H9 (cell line): ENCODE measurements around the gene P2RY12. TPM values are rescaled to one million over a fixed set of nuclear protein-coding genes. Genes with fewer than 3 reads are reported as not detected.

ENCODE experiments used
- DNase-seq: peaks from one replicate; pipeline ENCODE4 v3.0.0-alpha.2; 2017
- H2AFZ ChIP-seq: one replicate; pipeline ENCODE4 v1.6.1; 2013; ENCODE audit warnings: mild to moderate bottlenecking, low read length, control low read depth, moderate library complexity
- H2AK5ac ChIP-seq: 2 replicates; pipeline ENCODE4 v1.6.1; 2013; ENCODE audit warnings: low read length, control low read depth, mixed read lengths; ENCODE audit not compliant: insufficient read length
- H2BK120ac ChIP-seq: one replicate; pipeline ENCODE4 v1.6.1; 2013; ENCODE audit warnings: low read depth, mild to moderate bottlenecking, low read length, control low read depth, inconsistent platforms; ENCODE audit not compliant: poor library complexity, severe bottlenecking
- H2BK12ac ChIP-seq: 2 replicates; pipeline ENCODE4 v1.6.1; 2013; ENCODE audit warnings: low read length, control low read depth, mixed read lengths, low read depth; ENCODE audit not compliant: insufficient read length
- H2BK15ac ChIP-seq: 2 replicates; pipeline ENCODE4 v1.6.1; 2013; ENCODE audit warnings: low read depth, low read length, control low read depth
- H2BK20ac ChIP-seq: one replicate; pipeline ENCODE4 v1.6.1; 2013; ENCODE audit warnings: low read depth, mild to moderate bottlenecking, low read length, control low read depth, inconsistent platforms; ENCODE audit not compliant: poor library complexity, severe bottlenecking
- H2BK5ac ChIP-seq: 2 replicates; pipeline ENCODE4 v1.6.1; 2013; ENCODE audit warnings: low read length, control low read depth, mixed read lengths; ENCODE audit not compliant: insufficient read length
- H3K14ac ChIP-seq: 2 replicates; pipeline ENCODE4 v1.6.1; 2013; ENCODE audit warnings: low read length, control low read depth; ENCODE audit not compliant: insufficient read depth
- H3K18ac ChIP-seq: 2 replicates; pipeline ENCODE4 v1.6.1; 2013; ENCODE audit warnings: low read depth, mild to moderate bottlenecking, mixed read lengths, low read length, control low read depth; ENCODE audit not compliant: insufficient read length
- H3K23ac ChIP-seq: 2 replicates; pipeline ENCODE4 v1.6.1; 2013; ENCODE audit warnings: low read length, control low read depth, mixed read lengths, low read depth; ENCODE audit not compliant: insufficient read length
- H3K23me2 ChIP-seq: 2 replicates; pipeline ENCODE4 v1.6.1; 2013; ENCODE audit warnings: low read depth, mild to moderate bottlenecking, mixed read lengths, low read length, control low read depth; ENCODE audit not compliant: insufficient read length, poor library complexity, severe bottlenecking
- H3K27ac ChIP-seq: 2 replicates; pipeline ENCODE4 v1.5.1; 2013; ENCODE audit warnings: low read length, control low read depth, mixed read lengths, low read depth; ENCODE audit not compliant: insufficient read length
- H3K27me3 ChIP-seq: 2 replicates; pipeline ENCODE4 v1.6.1; 2013; ENCODE audit warnings: low read length, control low read depth, inconsistent platforms; ENCODE audit not compliant: insufficient read depth
- H3K4ac ChIP-seq: 2 replicates; pipeline ENCODE4 v1.6.1; 2013; ENCODE audit warnings: low read depth, mild to moderate bottlenecking, control low read depth, inconsistent platforms, low read length, moderate library complexity
- H3K4me1 ChIP-seq: 2 replicates; pipeline ENCODE4 v1.6.1; 2013; ENCODE audit warnings: low read length, control low read depth, inconsistent platforms; ENCODE audit not compliant: insufficient read depth
- H3K4me2 ChIP-seq: 2 replicates; pipeline ENCODE4 v1.6.1; 2013; ENCODE audit warnings: low read length, control low read depth, mixed read lengths; ENCODE audit not compliant: insufficient read length, insufficient read depth
- H3K56ac ChIP-seq: 2 replicates; pipeline ENCODE4 v1.6.1; 2013; ENCODE audit warnings: low read depth, mild to moderate bottlenecking, mixed read lengths, low read length, control low read depth; ENCODE audit not compliant: insufficient read length
- H3K79me1 ChIP-seq: 2 replicates; pipeline ENCODE4 v1.6.1; 2013; ENCODE audit warnings: low read depth, mild to moderate bottlenecking, moderate library complexity, low read length, control low read depth, inconsistent platforms; ENCODE audit not compliant: insufficient read depth, poor library complexity, severe bottlenecking
- H3K79me2 ChIP-seq: 2 replicates; pipeline ENCODE4 v1.6.1; 2013; ENCODE audit warnings: low read length, control low read depth, inconsistent platforms; ENCODE audit not compliant: insufficient read depth
- H3K9ac ChIP-seq: 2 replicates; pipeline ENCODE4 v1.6.1; 2013; ENCODE audit warnings: low read length, control low read depth, mixed read lengths; ENCODE audit not compliant: insufficient read length; ENCODE audit errors: extremely low read depth
- H3K9me3 ChIP-seq: one replicate; pipeline ENCODE4 v1.6.1; 2013; ENCODE audit warnings: low read depth, low read length, inconsistent platforms; ENCODE audit not compliant: control insufficient read depth
- H3T11ph ChIP-seq: one replicate; pipeline ENCODE4 v1.6.1; 2013; ENCODE audit warnings: mild to moderate bottlenecking, low read length, control low read depth, inconsistent platforms
- H4K20me1 ChIP-seq: one replicate; pipeline ENCODE4 v1.6.1; 2013; ENCODE audit not compliant: control insufficient read depth, insufficient read length, insufficient read depth
- H4K5ac ChIP-seq: 2 replicates; pipeline ENCODE4 v1.6.1; 2013; ENCODE audit warnings: low read depth, mild to moderate bottlenecking, mixed read lengths, low read length, control low read depth; ENCODE audit not compliant: insufficient read length
- H4K8ac ChIP-seq: replicated peaks from 2 replicates; pipeline ENCODE4 v1.6.1; 2013; ENCODE audit warnings: low read length, control low read depth, mixed read lengths, low read depth; ENCODE audit not compliant: insufficient read length
- H4K91ac ChIP-seq: 2 replicates; pipeline ENCODE4 v1.6.1; 2013; ENCODE audit warnings: low read depth, mild to moderate bottlenecking, moderate library complexity, mixed read lengths, low read length, control low read depth; ENCODE audit not compliant: insufficient read length
- H3K27ac Mint-ChIP-seq, 3 experiments: 2 replicates in 2 of 3; 3 replicates in 1 of 3; pipeline ENCODE4 v1.8.0; 2020 to 2021; ENCODE audit warnings: mixed read lengths in 3 of 3, mild to moderate bottlenecking in 1 of 3, moderate library complexity in 1 of 3
- H3K27me3 Mint-ChIP-seq: 2 replicates; pipeline ENCODE4 v1.8.0; 2021; ENCODE audit warnings: low read depth, mild to moderate bottlenecking, moderate library complexity, mixed read lengths
- H3K36me3 Mint-ChIP-seq, 3 experiments: 2 replicates in 2 of 3; 3 replicates in 1 of 3; pipeline ENCODE4 v1.8.0; 2020 to 2021; ENCODE audit warnings: low read depth in 3 of 3, mixed read lengths in 3 of 3; ENCODE audit not compliant: insufficient read depth in 1 of 3
- H3K4me1 Mint-ChIP-seq, 2 experiments: 2 replicates each; pipeline ENCODE4 v1.8.0; 2020; ENCODE audit warnings: mixed read lengths in 2 of 2
- H3K4me3 Mint-ChIP-seq, 2 experiments: 2 replicates in 1 of 2; 3 replicates in 1 of 2; pipeline ENCODE4 v1.8.0; 2020 to 2021; ENCODE audit warnings: mild to moderate bottlenecking in 2 of 2, mixed read lengths in 2 of 2, moderate library complexity in 1 of 2
- H3K9me3 Mint-ChIP-seq, 2 experiments: 2 replicates in 1 of 2; 3 replicates in 1 of 2; pipeline ENCODE4 v1.8.0; 2020; ENCODE audit warnings: mild to moderate bottlenecking in 2 of 2, mixed read lengths in 2 of 2, moderate library complexity in 1 of 2
- total RNA-seq: library from RNA; stranded (reverse); gene quantifications from 2 replicates; pipeline ENCODE4 v1.2.1, GENCODE V29; 2021
- TF ChIP-seq, protein P1 (sequence below): fragments of 200-600 bp; sonication (generic); conservative IDR thresholded peaks from 3 replicates; pipeline ENCODE4 v1.8.0; 2021; ENCODE audit warnings: antibody characterized with exemption, mild to moderate bottlenecking

Gene P2RY12
- total RNA-seq, 1 experiment from 2014 or later: not detected

DNA sequence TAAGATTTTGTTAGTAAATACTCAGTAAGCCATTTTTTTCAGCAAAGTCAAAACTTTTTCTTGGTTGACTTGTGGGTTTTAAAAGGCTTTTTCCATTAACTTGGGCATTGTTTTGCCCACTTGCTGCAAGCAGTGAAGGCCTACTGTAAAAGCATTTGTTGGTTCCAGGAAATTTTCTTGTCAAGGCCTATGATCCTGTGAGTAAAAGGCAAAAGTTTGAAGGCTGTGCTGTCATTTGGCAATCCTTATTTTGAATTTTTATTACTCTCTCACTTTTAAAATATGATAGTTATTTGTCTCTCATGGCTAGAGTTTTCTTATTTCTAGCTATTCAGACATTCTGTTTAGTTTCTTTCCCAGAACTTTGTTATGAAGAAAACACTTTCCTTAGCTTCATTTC, 13.0 kb downstream of the P2RY12 start:
- Histone ChIP-seq H3K18ac (no peak overlapping the region), H3T11ph (no peak overlapping the region), H2BK20ac (no peak overlapping the region), H3K4ac (no peak overlapping the region), H2AFZ (no peak overlapping the region), H2BK12ac (no peak overlapping the region), H2AK5ac (no peak overlapping the region), H3K79me1 (no peaks in the 10 kb centered on the region), H2BK15ac (no peak overlapping the region), H4K20me1 (no peaks in the 10 kb centered on the region), H3K14ac (no peak overlapping the region), H3K9ac (no peak overlapping the region), H3K23me2 (no peaks in the 10 kb centered on the region), H4K5ac (no peak overlapping the region), H3K4me2 (no peak overlapping the region), H4K91ac (no peak overlapping the region), H3K27ac (no peak overlapping the region), H4K8ac (no peak overlapping the region), H2BK120ac (no peak overlapping the region), H3K27me3 (no peaks in the 10 kb centered on the region), H2BK5ac (no peak overlapping the region), H3K79me2 (no peaks in the 10 kb centered on the region), H3K9me3 (no peaks in the 10 kb centered on the region), H3K23ac (no peak overlapping the region), H3K4me1 (no peaks in the 10 kb centered on the region), H3K56ac (no peak overlapping the region)
- Mint-ChIP-seq H3K27me3 (no peaks in the 10 kb centered on the region), H3K9me3 (no peaks in the 10 kb centered on the region), H3K4me3 (no peak overlapping the region), H3K4me1 (peaks cover 2 to 8% of the 10 kb centered on the region in 2 experiments; a peak in 3 of 4 replicates), H3K27ac (no peak overlapping the region), H3K36me3 (no peaks in the 10 kb centered on the region; a peak in 1 of 7 replicates)
- DNase-seq: no peak
- TF ChIP-seq, protein P1, sequence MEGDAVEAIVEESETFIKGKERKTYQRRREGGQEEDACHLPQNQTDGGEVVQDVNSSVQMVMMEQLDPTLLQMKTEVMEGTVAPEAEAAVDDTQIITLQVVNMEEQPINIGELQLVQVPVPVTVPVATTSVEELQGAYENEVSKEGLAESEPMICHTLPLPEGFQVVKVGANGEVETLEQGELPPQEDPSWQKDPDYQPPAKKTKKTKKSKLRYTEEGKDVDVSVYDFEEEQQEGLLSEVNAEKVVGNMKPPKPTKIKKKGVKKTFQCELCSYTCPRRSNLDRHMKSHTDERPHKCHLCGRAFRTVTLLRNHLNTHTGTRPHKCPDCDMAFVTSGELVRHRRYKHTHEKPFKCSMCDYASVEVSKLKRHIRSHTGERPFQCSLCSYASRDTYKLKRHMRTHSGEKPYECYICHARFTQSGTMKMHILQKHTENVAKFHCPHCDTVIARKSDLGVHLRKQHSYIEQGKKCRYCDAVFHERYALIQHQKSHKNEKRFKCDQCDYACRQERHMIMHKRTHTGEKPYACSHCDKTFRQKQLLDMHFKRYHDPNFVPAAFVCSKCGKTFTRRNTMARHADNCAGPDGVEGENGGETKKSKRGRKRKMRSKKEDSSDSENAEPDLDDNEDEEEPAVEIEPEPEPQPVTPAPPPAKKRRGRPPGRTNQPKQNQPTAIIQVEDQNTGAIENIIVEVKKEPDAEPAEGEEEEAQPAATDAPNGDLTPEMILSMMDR: no peak
